Left renal pelvis (tissue), 4 donors: ENCODE results near the gene SDK2. TPM values are rescaled to one million over a fixed set of nuclear protein-coding genes. Genes with fewer than 3 reads are reported as not detected.
A peak's percentile ranks its signal among the peaks of the same experiment; 100 is the strongest.
"Not testable (repeated sequence)": the region's sequence is repeated elsewhere in the genome, so short reads cannot be mapped to it uniquely, and the experiment has no call there.

ENCODE experiments used
- DNase-seq, 4 donors: peaks; one replicate each; pipeline ENCODE4 v3.0.0-alpha.2; 2013; ENCODE audit warnings: low read depth in 4 of 4, low spot score in 3 of 4
- polyA plus RNA-seq, 4 donors: library from polyadenylated mRNA; unstranded; fragments of 120-200 nt; gene quantifications; one replicate each; pipeline ENCODE4 v1.2.1, GENCODE V29; 2013; ENCODE audit not compliant: insufficient read length in 4 of 4

Gene SDK2
- polyA plus RNA-seq, 4 donors, result 6.8 to 9.6 (median 9.3) TPM

GRCh38 chr17:73470316-73470826 lies 173.9 kb downstream of the SDK2 start:
- no peak for DNase-seq

GRCh38 chr17:73469311-73469710 lies 174.9 kb downstream of the SDK2 start:
- DNase-seq, result no peak

GRCh38 chr17:73468221-73468620 lies 176.0 kb downstream of the SDK2 start:
- no peak for DNase-seq

GRCh38 chr17:73467651-73468050 lies 176.6 kb downstream of the SDK2 start:
- DNase-seq, result no peak

- no peak for DNase-seq
Measured at GRCh38 chr17:73466704-73467433, 177.4 kb downstream of the SDK2 start.

- DNase-seq, result no peak
Measured at GRCh38 chr17:73465953-73466230, 178.4 kb downstream of the SDK2 start.

GRCh38 chr17:73465130-73465952 lies 178.9 kb downstream of the SDK2 start:
- no peak for DNase-seq

GRCh38 chr17:73464447-73464846 lies 179.8 kb downstream of the SDK2 start:
- DNase-seq, result no peak

- no peak for DNase-seq
Measured at GRCh38 chr17:73463821-73464220, 180.4 kb downstream of the SDK2 start.

- DNase-seq, result no peak
Measured at GRCh38 chr17:73462823-73463222, 181.4 kb downstream of the SDK2 start.

GRCh38 chr17:73459980-73460379 lies 184.3 kb downstream of the SDK2 start:
- no peak for DNase-seq

- DNase-seq, result no peak
Measured at GRCh38 chr17:73455767-73456166, 188.5 kb downstream of the SDK2 start.

- DNase-seq, result peak in 1 of 4 donors; percentile 21
Measured at GRCh38 chr17:73455050-73455687, 189.1 kb downstream of the SDK2 start.

GRCh38 chr17:73453494-73453893 lies 190.8 kb downstream of the SDK2 start:
- not testable (repeated sequence) for DNase-seq

GRCh38 chr17:73453090-73453489 lies 191.2 kb downstream of the SDK2 start:
- no peak for DNase-seq

GRCh38 chr17:73452009-73452408 lies 192.2 kb downstream of the SDK2 start:
- DNase-seq, result no peak

GRCh38 chr17:73447319-73447718 lies 196.9 kb downstream of the SDK2 start:
- no peak for DNase-seq

- no peak for DNase-seq
Measured at GRCh38 chr17:73446617-73447016, 197.6 kb downstream of the SDK2 start.

- DNase-seq, result no peak
Measured at GRCh38 chr17:73445466-73445865, 198.8 kb downstream of the SDK2 start.

GRCh38 chr17:73444021-73444420 lies 200.2 kb downstream of the SDK2 start:
- no peak for DNase-seq

GRCh38 chr17:73439597-73439996 lies 204.6 kb downstream of the SDK2 start:
- no peak for DNase-seq

GRCh38 chr17:73437826-73438225 lies 206.4 kb downstream of the SDK2 start:
- DNase-seq, result no peak
